ENCODE measurements around the gene CNIH1.
A peak's percentile ranks its signal among the peaks of the same experiment; 100 is the strongest.

- no peak for TF ChIP-seq CHCHD3 (CRISPR knock-in tag; IDR thresholded peaks at IDR 0.05)
- no peak for TF ChIP-seq JUND (CRISPR knock-in tag; IDR thresholded peaks at IDR 0.05)
- no peak for TF ChIP-seq XRCC5 (optimal IDR thresholded peaks at IDR 0.05; ENCODE audit: low read length)
- TF ChIP-seq KDM4B (CRISPR knock-in tag; IDR thresholded peaks at IDR 0.05) = no peak
- no peak for TF ChIP-seq GTF2F1 (IDR thresholded peaks at IDR 0.05; ENCODE audit: low read length)
- no peak for TF ChIP-seq ZMAT5 (CRISPR knock-in tag; IDR thresholded peaks at IDR 0.05; ENCODE audit: borderline replicate concordance, low read depth)
- no peak for TF ChIP-seq ATF2 (CRISPR knock-in tag; IDR thresholded peaks at IDR 0.05)
- TF ChIP-seq ARHGAP35 (CRISPR knock-in tag; IDR thresholded peaks at IDR 0.05; ENCODE audit: borderline replicate concordance) = no peak
- TF ChIP-seq ZNF614 (CRISPR knock-in tag; IDR thresholded peaks at IDR 0.05; ENCODE audit: borderline replicate concordance) = no peak
- TF ChIP-seq STAT6 (CRISPR knock-in tag; IDR thresholded peaks at IDR 0.05; ENCODE audit: borderline replicate concordance) = no peak
- no peak for TF ChIP-seq REST (IDR thresholded peaks at IDR 0.05; ENCODE audit: borderline replicate concordance in 1 of 2, low read depth in 1 of 2, low read length in 2 of 2)
- TF ChIP-seq NFYB (CRISPR knock-in tag; IDR thresholded peaks at IDR 0.05) = peak; percentile 82
Measured at GRCh38 chr14:54451121-54451601, 10.0 kb upstream of the CNIH1 start.

All from HepG2 (cell line).